EL (cell line): Measurements from ENCODE around the gene RPTN.

Experiments used
- DNase-seq: peaks from one replicate; pipeline ENCODE4 v3.0.0-alpha.2; 2016

Gene RPTN

GRCh38 chr1:152159144-152159543 lies at the start of gene RPTN:
Gene RPTN, minus strand, starts transcription at chr1:152159228. Its CDS starts 1,339 bp downstream, at chr1:152157889.
- DNase-seq: no peak

- DNase-seq: no peak
These were observed 40.0 kb upstream of the RPTN start for GRCh38 chr1:152198982-152199381.

- no peak for DNase-seq
These were observed 38.4 kb upstream of the RPTN start for GRCh38 chr1:152197361-152197941.

- no peak for DNase-seq
These were observed 32.7 kb upstream of the RPTN start for GRCh38 chr1:152191711-152192110.

- DNase-seq: no peak
These were observed 32.2 kb upstream of the RPTN start for GRCh38 chr1:152191260-152191659.

GRCh38 chr1:152190589-152190988 lies 31.6 kb upstream of the RPTN start:
- DNase-seq: peak; percentile 45

- DNase-seq: peak; percentile 74
These were observed 30.8 kb upstream of the RPTN start for GRCh38 chr1:152189657-152190442.

- DNase-seq: peak; percentile 62
These were observed 29.9 kb upstream of the RPTN start for GRCh38 chr1:152188673-152189591.

GRCh38 chr1:152186556-152187285 lies 27.7 kb upstream of the RPTN start:
- no peak for DNase-seq

- peak; percentile 74 for DNase-seq
These were observed 26.7 kb upstream of the RPTN start for GRCh38 chr1:152185544-152186391.

- peak; percentile 83 for DNase-seq
These were observed 23.9 kb upstream of the RPTN start for GRCh38 chr1:152182944-152183361.

GRCh38 chr1:152182431-152182830 lies 23.4 kb upstream of the RPTN start:
- peak; percentile 53 for DNase-seq

GRCh38 chr1:152179566-152179965 lies 20.5 kb upstream of the RPTN start:
- DNase-seq: peak; percentile 68

- no peak for DNase-seq
These were observed 11.4 kb upstream of the RPTN start for GRCh38 chr1:152170287-152170905.

GRCh38 chr1:152169366-152170025 lies 10.5 kb upstream of the RPTN start:
- DNase-seq: no peak

- DNase-seq: no peak
These were observed 9.5 kb upstream of the RPTN start for GRCh38 chr1:152168535-152168868.

- peak; percentile 95 for DNase-seq
These were observed 9.0 kb upstream of the RPTN start for GRCh38 chr1:152167835-152168534.

- DNase-seq: no peak
These were observed 7.9 kb upstream of the RPTN start for GRCh38 chr1:152166966-152167365.

GRCh38 chr1:152165286-152166077 lies 6.5 kb upstream of the RPTN start:
- DNase-seq: no peak
